ENCODE data around the gene SLC26A2.

The SLC26A2 gene
- total RNA-seq, result 9.4 to 54.7 (median 45.3) reads per million in 9 experiments

DNA sequence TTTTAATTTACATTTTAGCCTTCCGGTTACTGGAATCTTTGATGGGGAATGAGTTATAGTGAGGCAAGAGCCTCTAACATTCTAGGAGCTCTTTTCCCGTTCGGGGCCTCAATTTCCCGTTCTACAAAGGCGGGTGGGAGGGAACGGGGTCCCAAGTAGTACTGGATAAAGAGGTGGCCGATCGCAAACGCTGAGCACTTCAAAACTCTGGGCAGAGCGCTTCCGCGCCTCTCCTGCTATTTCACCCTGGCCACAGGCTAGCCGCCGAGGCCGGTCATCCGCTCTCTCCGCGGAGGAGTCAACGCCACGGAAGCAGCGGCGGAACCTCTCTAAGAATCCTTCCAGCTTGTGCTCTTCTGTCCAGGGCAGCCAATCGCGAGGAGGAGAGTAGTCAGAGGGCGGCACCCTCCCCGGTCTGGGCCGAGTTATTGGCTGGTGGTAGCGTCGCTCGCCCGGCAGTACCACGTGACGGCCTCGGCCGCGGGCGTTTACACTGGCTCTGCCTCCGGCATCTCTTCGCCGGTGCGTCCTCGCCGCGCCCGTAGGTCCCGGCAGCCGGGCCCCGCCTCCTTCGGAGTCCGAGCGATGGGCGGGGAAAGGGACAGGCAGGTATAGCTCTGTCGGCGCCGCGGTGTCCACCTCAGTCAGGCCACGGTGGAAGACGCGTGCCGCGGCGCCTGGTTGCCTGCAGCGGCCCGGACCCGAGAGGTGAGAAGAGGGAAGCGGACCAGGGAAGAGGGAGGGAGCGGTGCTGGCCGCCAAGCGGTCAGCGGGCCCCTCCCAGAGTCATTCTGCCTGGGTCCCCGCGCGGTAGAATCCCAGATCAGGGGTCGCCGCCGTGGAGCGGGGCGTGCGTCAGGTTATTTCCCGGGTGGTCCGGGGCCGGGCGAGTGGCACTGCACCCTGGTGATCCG is at the start of gene SLC26A2:
TSS of gene SLC26A2 (plus strand) at position 487 of the 914 bp plus-strand sequence. CDS start 16,895 bp downstream, outside the sequence.
- H3K4me3 Mint-ChIP-seq, result peak within 1 kb of the TSS; percentile 90 to 91
- peaks cover 25 to 28% of the 10 kb centered on the region in 2 donors for H3K4me1 Mint-ChIP-seq (ENCODE audit: low read depth in 2 of 2)
- peaks cover 3% of the 10 kb centered on the region for H3K36me3 Mint-ChIP-seq (ENCODE audit: insufficient read depth)
- H3K27me3 Mint-ChIP-seq, result no peaks in the 10 kb centered on the region
- ATAC-seq (replicated peaks) (peak; percentile 97), DNase-seq (peak; percentile 88 to 89 (median 89))
- H3K9me3 Mint-ChIP-seq, result no peaks in the 10 kb centered on the region
- peak within 1 kb of the TSS; percentile 93 to 94 for H3K27ac Mint-ChIP-seq

DNA sequence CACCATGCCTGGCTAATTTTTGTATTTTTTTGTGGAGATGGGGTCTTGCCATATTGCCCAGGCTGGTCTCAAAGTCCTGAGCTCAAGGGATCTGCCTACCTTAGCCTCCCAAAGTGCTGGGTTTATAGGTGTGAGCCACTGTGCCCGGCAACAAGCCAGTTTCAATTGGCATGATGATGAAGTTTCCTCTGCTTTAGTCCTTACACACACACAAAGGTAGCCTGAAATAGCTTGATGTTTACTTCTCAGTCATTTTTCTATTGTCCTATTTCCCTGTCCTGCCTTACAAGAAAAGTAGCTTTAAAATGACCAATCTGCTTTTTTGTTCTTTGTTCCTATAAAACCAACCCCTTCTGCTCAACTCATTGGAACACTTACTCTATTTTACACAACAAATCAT is 49.5 kb upstream of the SLC26A2 start:
- Mint-ChIP-seq H3K4me1 (ENCODE audit: low read depth in 2 of 2) (no peaks in the 10 kb centered on the region), H3K9me3 (no peaks in the 10 kb centered on the region), H3K27ac (no peak overlapping the region), H3K4me3 (no peak overlapping the region), H3K36me3 (ENCODE audit: insufficient read depth) (no peaks in the 10 kb centered on the region), H3K27me3 (peaks cover 35 to 41% of the 10 kb centered on the region in 2 donors)
- DNase-seq, result no peak
- no peak for ATAC-seq (replicated peaks)

DNA sequence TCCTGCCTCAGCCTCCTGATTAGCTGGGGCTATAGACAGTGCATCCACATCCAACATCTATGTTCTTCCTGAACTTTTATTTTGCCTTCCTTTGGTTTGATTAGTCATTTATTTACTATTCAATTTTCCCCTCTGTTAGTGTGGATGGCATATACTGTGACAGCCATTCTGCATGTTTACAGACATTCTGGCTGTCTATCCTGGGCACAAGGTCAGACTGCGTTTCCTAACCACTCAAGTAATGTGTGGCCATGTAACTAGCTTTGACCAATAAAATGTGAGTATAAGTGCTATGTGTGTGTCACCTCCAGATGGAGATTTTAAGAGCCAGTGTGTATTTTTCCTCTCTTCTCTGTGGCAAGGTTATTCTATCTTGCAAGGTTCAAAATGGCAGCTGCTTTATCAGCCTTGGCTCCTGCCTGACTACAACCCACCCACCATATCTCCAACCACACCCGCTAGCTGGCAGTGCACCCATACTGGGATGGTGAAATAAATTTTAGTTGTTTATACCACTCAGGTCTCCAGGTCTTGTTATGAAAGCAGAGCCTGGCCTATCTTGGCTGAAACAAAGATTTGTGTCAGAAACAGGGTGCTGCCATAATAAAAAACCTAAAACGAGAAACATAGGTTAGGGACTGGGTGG is 48.2 kb upstream of the SLC26A2 start:
- H3K27ac Mint-ChIP-seq, result no peak overlapping the region
- H3K27me3 Mint-ChIP-seq, result peaks cover 31 to 32% of the 10 kb centered on the region in 2 donors
- no peak for ATAC-seq (replicated peaks)

DNA sequence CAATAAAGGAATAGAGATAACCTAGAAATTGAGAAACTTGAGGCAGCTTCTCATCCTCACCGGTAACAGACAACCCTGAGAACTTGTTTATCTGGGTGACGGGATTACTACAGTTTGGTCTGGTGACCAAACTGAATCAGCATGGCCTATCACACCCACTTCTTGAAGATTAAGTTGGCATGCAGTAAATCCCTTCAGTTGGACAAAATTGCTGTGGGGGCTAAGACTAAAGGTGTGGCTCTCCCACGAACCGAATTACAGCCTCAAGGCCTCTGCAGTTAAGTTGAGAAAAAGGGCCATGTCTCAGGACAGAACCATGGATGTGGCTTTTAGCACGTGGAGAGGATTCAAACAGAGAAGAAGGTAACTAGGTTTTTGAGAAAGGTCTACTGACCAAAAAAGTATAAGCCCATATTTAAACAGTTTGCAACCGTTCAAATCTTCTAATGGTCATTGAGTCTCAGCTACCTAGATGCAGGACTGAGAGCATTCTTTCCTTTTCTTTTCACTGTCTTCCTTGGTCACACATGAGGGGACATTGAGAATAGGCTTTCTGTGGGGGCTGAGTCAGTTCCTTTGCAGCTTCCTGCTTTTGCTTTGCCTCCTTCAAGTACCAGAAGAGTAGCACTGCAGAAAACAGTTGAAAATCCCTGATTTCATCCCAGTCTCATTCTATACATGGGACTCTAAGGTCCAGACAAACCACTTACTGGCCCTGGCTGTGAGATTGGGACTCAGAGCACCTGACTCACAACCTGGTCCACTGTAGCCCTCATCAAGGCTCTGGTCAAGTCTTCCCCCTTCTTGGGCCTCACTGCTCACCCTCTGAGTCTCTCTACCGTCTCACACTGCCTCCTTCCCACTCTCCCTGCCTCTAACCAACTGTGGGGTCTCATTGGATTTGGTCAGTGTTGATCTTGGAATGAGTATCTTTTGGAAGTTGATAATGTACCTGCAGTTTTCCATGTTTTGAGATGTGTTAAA is 46.8 kb upstream of the SLC26A2 start:
- no peak overlapping the region for H3K4me3 Mint-ChIP-seq
- H3K27ac Mint-ChIP-seq, result no peak overlapping the region
- ATAC-seq (replicated peaks), result no peak
- no peaks in the 10 kb centered on the region for H3K9me3 Mint-ChIP-seq
- DNase-seq, result no peak
- H3K36me3 Mint-ChIP-seq (ENCODE audit: insufficient read depth), result no peaks in the 10 kb centered on the region
- no peaks in the 10 kb centered on the region for H3K4me1 Mint-ChIP-seq (ENCODE audit: low read depth in 2 of 2)
- H3K27me3 Mint-ChIP-seq, result peaks cover 39% of the 10 kb centered on the region in 2 donors

More for the DNA sequence above, 48.2 kb upstream of the SLC26A2 start:
- DNase-seq, result no peak
- Mint-ChIP-seq H3K4me3 (no peak overlapping the region), H3K36me3 (ENCODE audit: insufficient read depth) (no peaks in the 10 kb centered on the region), H3K4me1 (ENCODE audit: low read depth in 2 of 2) (no peaks in the 10 kb centered on the region), H3K9me3 (no peaks in the 10 kb centered on the region)

DNA sequence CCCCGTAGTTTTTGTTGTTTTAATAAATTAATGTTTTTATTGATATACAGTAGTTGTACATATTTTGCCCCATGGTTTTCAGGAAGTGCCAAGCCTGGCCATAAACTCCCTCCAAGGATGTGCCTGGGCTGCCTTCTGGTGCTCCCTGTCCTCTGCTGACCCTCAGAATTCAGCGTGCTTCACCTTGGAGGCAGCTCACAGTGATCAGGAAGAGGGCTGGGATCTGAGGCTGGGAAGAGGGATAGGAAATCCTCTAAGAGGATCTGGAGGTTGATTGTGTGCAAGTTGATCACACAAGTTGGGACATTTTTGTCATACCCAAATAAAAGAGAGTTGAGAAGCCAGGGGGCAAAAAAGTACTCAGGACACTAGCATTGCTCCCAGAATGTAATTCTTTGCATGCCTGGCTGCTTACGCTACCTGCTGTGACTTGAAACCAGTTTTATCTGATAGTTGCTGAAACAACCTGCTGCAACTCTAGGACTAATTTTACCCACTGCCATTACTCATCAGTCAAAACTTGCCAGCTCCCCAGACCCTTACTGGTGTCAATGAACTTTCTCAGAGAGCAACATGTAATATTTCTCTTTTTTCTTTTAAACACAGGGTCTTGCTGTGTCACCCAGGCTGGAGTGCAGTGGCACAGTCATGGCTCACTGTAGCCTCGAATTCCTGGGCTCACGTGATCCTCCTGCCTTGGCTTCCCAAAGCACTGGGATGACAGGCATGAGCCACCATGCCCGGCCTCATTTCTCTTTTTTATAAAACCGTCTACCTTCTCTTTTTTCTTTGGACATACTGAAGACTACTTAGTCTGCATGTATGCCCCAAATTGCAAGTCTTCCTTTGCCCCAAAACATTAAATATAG is 44.9 kb upstream of the SLC26A2 start:
- Mint-ChIP-seq H3K27me3 (peaks cover 29 to 33% of the 10 kb centered on the region in 2 donors), H3K27ac (no peak overlapping the region), H3K4me1 (ENCODE audit: low read depth in 2 of 2) (no peaks in the 10 kb centered on the region), H3K36me3 (ENCODE audit: insufficient read depth) (no peaks in the 10 kb centered on the region), H3K4me3 (no peak overlapping the region), H3K9me3 (no peaks in the 10 kb centered on the region)
- no peak for ATAC-seq (replicated peaks)
- DNase-seq, result no peak

DNA sequence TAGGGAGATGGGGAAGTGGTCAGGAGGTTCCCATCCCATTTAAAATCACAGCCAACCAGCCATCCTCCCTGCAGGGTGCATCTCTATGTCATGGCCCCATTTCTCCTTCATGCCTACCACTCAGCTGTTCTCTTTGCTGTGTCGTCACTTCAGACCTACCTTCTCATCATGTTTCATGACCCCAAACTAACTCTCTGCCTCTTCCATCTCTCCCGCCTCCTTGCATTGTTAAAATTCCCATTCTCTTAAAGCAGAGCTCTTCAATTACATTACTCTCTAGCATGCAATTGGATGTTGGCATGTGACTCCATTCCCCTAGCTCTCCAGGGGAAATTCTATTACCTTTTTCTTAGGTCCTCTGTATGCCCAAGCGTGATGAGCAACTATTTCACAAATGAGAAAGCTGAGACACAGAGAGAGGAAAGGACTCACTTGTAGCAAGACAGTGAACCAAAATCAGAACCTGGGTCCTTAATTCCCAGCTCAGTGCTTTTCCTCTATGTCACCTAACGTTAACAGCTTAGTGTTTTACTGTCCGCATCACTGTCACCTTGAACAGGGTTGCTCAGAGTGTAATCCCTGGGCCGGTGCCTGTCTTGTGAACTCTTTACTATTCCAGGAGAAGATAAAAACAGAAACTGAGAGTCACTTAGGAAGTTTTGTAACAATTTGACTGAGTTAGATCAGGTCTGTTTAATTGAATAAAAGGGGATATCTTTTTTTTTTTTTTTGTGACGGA is 44.1 kb upstream of the SLC26A2 start:
- Mint-ChIP-seq H3K4me3 (no peak overlapping the region), H3K9me3 (no peaks in the 10 kb centered on the region), H3K36me3 (ENCODE audit: insufficient read depth) (no peaks in the 10 kb centered on the region), H3K27me3 (peaks cover 22 to 27% of the 10 kb centered on the region in 2 donors), H3K4me1 (ENCODE audit: low read depth in 2 of 2) (no peaks in the 10 kb centered on the region), H3K27ac (no peak overlapping the region)
- ATAC-seq (replicated peaks) (no peak), DNase-seq (no peak)

DNA sequence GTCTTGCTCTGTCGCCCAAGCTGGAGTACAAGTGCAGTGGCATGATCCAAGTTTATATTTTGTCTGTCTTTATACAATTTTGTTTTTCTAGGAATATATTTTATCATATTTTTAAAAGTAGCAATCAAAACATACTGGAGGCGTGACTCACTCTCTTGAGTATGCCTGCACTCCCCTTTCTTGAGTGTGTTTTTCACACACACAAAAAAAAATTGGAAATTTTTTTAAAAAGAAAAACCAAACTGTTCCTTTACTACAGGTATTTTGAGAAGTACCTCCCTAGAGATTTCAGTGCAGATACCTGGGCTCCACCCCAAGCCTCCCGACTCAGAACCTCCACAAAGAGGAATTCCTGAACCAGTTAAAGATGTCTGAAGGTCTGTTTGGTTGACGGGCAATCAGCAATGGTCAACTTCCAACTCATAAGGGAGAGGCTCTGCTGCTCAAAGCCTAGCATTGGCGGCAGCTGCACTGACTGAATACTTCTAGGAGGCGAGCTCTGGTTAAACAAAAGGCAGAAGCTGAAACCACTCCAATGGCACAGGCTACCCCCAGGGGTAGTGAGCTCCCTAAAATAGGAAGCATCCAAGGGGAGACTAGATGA is 43.4 kb upstream of the SLC26A2 start:
- Mint-ChIP-seq H3K27ac (no peak overlapping the region), H3K9me3 (no peaks in the 10 kb centered on the region), H3K36me3 (ENCODE audit: insufficient read depth) (no peaks in the 10 kb centered on the region), H3K4me3 (no peak overlapping the region), H3K4me1 (ENCODE audit: low read depth in 2 of 2) (no peaks in the 10 kb centered on the region), H3K27me3 (peaks cover 16 to 24% of the 10 kb centered on the region in 2 donors)
- no peak for DNase-seq
- no peak for ATAC-seq (replicated peaks)

DNA sequence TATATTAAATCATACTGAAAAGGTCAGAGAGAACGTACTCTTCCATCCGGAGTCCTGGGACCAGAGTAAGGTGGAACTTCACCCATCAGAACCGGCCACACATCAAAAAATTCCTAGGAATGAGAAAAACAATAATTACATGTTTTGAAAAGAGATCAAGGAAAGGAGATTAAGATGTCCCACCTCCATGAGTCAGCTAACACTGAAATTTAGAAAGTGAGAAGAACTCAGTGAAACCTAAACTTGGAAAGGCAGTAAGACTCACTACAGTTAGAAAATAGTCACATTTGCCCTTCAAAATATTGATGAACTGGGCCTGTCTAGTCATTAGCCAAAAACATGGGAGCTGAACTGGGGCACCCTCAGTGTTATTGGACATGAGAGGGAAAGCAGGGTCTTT is 39.0 kb upstream of the SLC26A2 start:
- no peaks in the 10 kb centered on the region for H3K4me1 Mint-ChIP-seq (ENCODE audit: low read depth in 2 of 2)
- H3K27ac Mint-ChIP-seq, result no peak overlapping the region
- H3K27me3 Mint-ChIP-seq, result peaks cover 9 to 10% of the 10 kb centered on the region in 2 donors
- no peaks in the 10 kb centered on the region for H3K36me3 Mint-ChIP-seq (ENCODE audit: insufficient read depth)
- ATAC-seq (replicated peaks) (no peak), DNase-seq (no peak)
- H3K4me3 Mint-ChIP-seq, result no peak overlapping the region
- H3K9me3 Mint-ChIP-seq, result no peaks in the 10 kb centered on the region

DNA sequence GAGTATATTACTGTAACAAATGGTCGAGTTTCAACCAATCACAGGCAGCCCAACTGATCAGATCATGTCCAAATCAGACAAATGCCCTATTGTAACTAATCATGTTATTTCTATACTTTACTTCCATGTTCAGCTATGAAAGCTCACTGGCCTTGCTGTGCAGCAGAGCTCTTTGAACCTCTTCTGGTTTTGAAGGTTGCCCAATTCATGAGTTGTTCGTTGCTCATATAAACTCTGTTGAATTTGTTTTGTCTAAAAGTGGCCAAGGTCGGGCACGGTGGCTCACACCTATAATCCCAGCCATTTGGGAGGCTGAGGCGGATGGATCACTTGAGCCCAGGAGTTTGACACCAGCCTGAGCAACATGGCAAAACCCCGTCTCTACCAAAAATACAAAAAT is 37.6 kb upstream of the SLC26A2 start:
- no peaks in the 10 kb centered on the region for H3K9me3 Mint-ChIP-seq
- ATAC-seq (replicated peaks), result no peak
- no peak overlapping the region for H3K4me3 Mint-ChIP-seq
- H3K36me3 Mint-ChIP-seq (ENCODE audit: insufficient read depth), result no peaks in the 10 kb centered on the region
- no peak for DNase-seq
- no peaks in the 10 kb centered on the region for H3K4me1 Mint-ChIP-seq (ENCODE audit: low read depth in 2 of 2)
- H3K27ac Mint-ChIP-seq, result no peak overlapping the region
- H3K27me3 Mint-ChIP-seq, result peaks cover 4 to 5% of the 10 kb centered on the region in 2 donors

DNA sequence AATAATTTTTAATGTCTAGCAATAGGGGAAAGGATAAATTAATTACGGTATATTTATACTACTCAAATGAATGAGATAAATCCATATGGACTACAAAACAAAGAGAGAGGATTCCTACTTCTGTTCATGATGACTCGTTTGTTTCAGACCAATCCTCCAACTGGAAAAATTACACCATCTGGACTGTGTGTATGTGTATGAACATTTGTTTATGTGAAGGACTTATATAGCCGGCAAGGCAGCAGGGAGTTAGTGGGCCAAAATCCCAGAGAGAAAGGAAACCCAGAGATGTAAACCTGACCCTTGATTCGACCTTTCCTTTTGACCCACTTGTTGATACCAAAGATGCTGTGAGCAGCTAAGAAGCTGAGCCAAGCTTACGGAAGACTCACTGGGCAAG is 36.1 kb upstream of the SLC26A2 start:
- H3K9me3 Mint-ChIP-seq, result no peaks in the 10 kb centered on the region
- H3K27me3 Mint-ChIP-seq, result peaks cover 0 to 11% of the 10 kb centered on the region in 2 donors
- no peaks in the 10 kb centered on the region for H3K4me1 Mint-ChIP-seq (ENCODE audit: low read depth in 2 of 2)
- H3K36me3 Mint-ChIP-seq (ENCODE audit: insufficient read depth), result no peaks in the 10 kb centered on the region
- H3K27ac Mint-ChIP-seq, result no peak overlapping the region
- DNase-seq (no peak), ATAC-seq (replicated peaks) (no peak)
- H3K4me3 Mint-ChIP-seq, result no peak overlapping the region

DNA sequence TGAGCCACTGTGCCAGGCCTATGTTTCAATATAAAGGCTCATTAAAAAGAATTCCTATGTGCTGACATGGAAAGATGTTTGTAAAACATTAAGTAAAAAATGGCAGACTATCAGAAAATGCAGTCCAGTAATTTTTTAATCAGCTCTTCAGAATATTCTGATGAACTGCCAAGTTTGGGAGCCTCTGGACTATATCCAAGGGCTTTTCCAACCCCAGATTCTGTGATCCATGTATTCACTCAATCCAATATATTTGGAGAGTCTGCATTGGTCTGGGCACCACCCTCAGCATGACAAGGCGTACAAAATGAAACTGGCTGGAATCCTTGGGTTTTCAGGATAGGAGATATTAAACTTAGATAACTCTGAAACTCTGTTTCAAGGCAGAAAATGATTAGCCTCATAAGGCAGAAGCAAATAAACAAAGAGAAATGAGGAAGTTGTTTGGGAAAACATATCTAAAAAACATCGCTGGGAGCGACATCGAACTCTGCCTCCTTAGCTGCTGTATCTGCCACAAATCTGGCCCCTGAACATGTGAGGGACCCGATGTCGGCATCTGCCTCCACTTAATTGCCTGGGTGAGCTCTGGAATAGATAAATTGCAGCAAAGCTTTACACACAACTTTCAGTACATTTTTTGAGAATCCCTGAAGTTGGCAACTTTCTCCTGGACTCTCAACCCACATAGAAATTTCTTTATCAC is 30.4 kb upstream of the SLC26A2 start:
- Mint-ChIP-seq H3K27ac (no peak overlapping the region), H3K4me3 (no peak overlapping the region), H3K36me3 (ENCODE audit: insufficient read depth) (no peaks in the 10 kb centered on the region)

More for the DNA sequence above, 30.4 kb upstream of the SLC26A2 start:
- Mint-ChIP-seq H3K4me1 (ENCODE audit: low read depth in 2 of 2) (no peaks in the 10 kb centered on the region), H3K27me3 (peaks cover 21 to 39% of the 10 kb centered on the region in 2 donors), H3K9me3 (no peaks in the 10 kb centered on the region)
- no peak for ATAC-seq (replicated peaks)
- no peak for DNase-seq
